HepG2 (cell line): ENCODE results near the gene TLCD5. TPM values are rescaled to one million over a fixed set of nuclear protein-coding genes. Genes with fewer than 3 reads are reported as not detected.

ENCODE experiments used
- DNMT3B ChIP-seq: conservative IDR thresholded peaks from 2 replicates; pipeline ENCODE4 v1.6.1; 2016; ENCODE audit warnings: missing biosample characterization, control low read depth
- ELF3 ChIP-seq: IDR thresholded peaks from 2 replicates; pipeline ENCODE4 v1.6.1; 2016; ENCODE audit warnings: missing genetic modification reagents, missing compliant biosample characterization
- FOXA1 ChIP-seq, 2 experiments: fragments of 450-650 bp in 1 of 2; sonication (generic) in 1 of 2; formaldehyde crosslinking in 1 of 2; IDR thresholded peaks; 2 replicates each; pipeline versions ENCODE4 v1.4.0 to v1.6.1; 2016 to 2020; ENCODE audit warnings: missing genetic modification reagents in 1 of 2
- GABPA ChIP-seq, 2 experiments: IDR thresholded peaks; 2 replicates each; pipeline ENCODE4 v1.6.1; 2011 to 2016; ENCODE audit warnings: low read depth in 2 of 2, low read length in 1 of 2, missing biosample characterization in 1 of 2, missing genetic modification characterization in 1 of 2
- GZF1 ChIP-seq: sonication (generic); formaldehyde crosslinking; IDR thresholded peaks from 2 replicates; pipeline ENCODE4 v1.5.1; 2020; ENCODE audit warnings: mild to moderate bottlenecking, missing genetic modification reagents
- MEF2D ChIP-seq: sonication (generic); formaldehyde crosslinking; IDR thresholded peaks from 2 replicates; pipeline ENCODE4 v1.5.1; 2020; ENCODE audit warnings: mild to moderate bottlenecking, missing genetic modification reagents
- NR2F6 ChIP-seq, 2 experiments: IDR thresholded peaks; 2 replicates each; pipeline ENCODE4 v1.6.1; 2016; ENCODE audit warnings: antibody characterized with exemption in 1 of 2, mild to moderate bottlenecking in 1 of 2
- SAP130 ChIP-seq: IDR thresholded peaks from 2 replicates; pipeline ENCODE4 v1.6.1; 2016; ENCODE audit warnings: low read depth
- TEAD2 ChIP-seq: sonication (generic); formaldehyde crosslinking; IDR thresholded peaks from 2 replicates; pipeline ENCODE4 v1.9.0; 2021; ENCODE audit warnings: missing genetic modification reagents
- ZFP36L1 ChIP-seq: sonication (generic); formaldehyde crosslinking; IDR thresholded peaks from 2 replicates; pipeline ENCODE4 v1.8.0; 2022; ENCODE audit warnings: mild to moderate bottlenecking, missing genetic modification reagents, moderate library complexity
- ZIK1 ChIP-seq: sonication (generic); formaldehyde crosslinking; IDR thresholded peaks from 2 replicates; pipeline ENCODE4 v1.5.0; 2020; ENCODE audit warnings: mild to moderate bottlenecking, low read depth, missing genetic modification reagents, borderline replicate concordance
- ZNF343 ChIP-seq: sonication (generic); formaldehyde crosslinking; IDR thresholded peaks from 2 replicates; pipeline ENCODE4 v1.4.0; 2020; ENCODE audit warnings: mild to moderate bottlenecking, missing genetic modification reagents
- ZNF350 ChIP-seq: sonication (generic); formaldehyde crosslinking; IDR thresholded peaks from 2 replicates; pipeline ENCODE4 v1.4.0; 2020; ENCODE audit warnings: mild to moderate bottlenecking, low read depth, missing genetic modification reagents, borderline replicate concordance
- polyA plus RNA-seq, 8 experiments: library from polyadenylated mRNA; depleted of rRNA in 3 of 8; stranded (reverse) in 7 of 8; unstranded in 1 of 8; fragments of >200 nt; fragmentation: Illumina TruSeq in 4 of 8; extraction: Trizol in 4 of 8; gene quantifications; 2 replicates each; pipeline versions ENCODE4 v1.2.1 to v1.2.3, GENCODE V29; 2011 to 2016; ENCODE audit warnings: low read depth in 4 of 8, missing spikeins in 1 of 8, mixed read lengths in 1 of 8; ENCODE audit not compliant: insufficient read depth in 1 of 8
- total RNA-seq, 5 experiments: library from RNA; depleted of rRNA; stranded (reverse); fragments of >200 nt; fragmentation: Illumina TruSeq; extraction: Trizol; gene quantifications; 2 replicates each; pipeline ENCODE4 v1.2.3, GENCODE V29; 2016; ENCODE audit warnings: low read depth in 1 of 5
- TF ChIP-seq, protein P1 (sequence below), 2 experiments: fragments of 450-650 bp in 1 of 2; sonication (generic) in 1 of 2; formaldehyde crosslinking; IDR thresholded peaks; 2 replicates each; pipeline versions ENCODE4 v1.5.0 to v1.8.0; 2020 to 2022; ENCODE audit warnings: mild to moderate bottlenecking in 1 of 2, missing genetic modification reagents in 1 of 2
- TF ChIP-seq, protein P2 (sequence below): sonication (generic); formaldehyde crosslinking; IDR thresholded peaks from 2 replicates; pipeline ENCODE4 v1.8.0; 2022; ENCODE audit warnings: missing genetic modification reagents, mild to moderate bottlenecking, moderate library complexity, borderline replicate concordance
- TF ChIP-seq, protein P3 (sequence below): sonication (generic); formaldehyde crosslinking; IDR thresholded peaks from 2 replicates; pipeline ENCODE4 v1.5.1; 2020; ENCODE audit warnings: mild to moderate bottlenecking, missing genetic modification reagents
- TF ChIP-seq, protein P4 (sequence below): sonication (generic); formaldehyde crosslinking; IDR thresholded peaks from 2 replicates; pipeline ENCODE4 v1.8.0; 2022; ENCODE audit warnings: mild to moderate bottlenecking, missing genetic modification reagents, moderate library complexity
- TF ChIP-seq, protein P5 (sequence below): sonication (generic); formaldehyde crosslinking; IDR thresholded peaks from 2 replicates; pipeline ENCODE4 v1.9.0; 2021; ENCODE audit warnings: missing genetic modification reagents, borderline replicate concordance

TLCD5 gene
- total and polyA plus RNA-seq, 2 of the 13 experiments (the other 11 are each of a cell fraction or from before 2014, with no cell fraction given), result 6.1 to 7.6 TPM

DNA sequence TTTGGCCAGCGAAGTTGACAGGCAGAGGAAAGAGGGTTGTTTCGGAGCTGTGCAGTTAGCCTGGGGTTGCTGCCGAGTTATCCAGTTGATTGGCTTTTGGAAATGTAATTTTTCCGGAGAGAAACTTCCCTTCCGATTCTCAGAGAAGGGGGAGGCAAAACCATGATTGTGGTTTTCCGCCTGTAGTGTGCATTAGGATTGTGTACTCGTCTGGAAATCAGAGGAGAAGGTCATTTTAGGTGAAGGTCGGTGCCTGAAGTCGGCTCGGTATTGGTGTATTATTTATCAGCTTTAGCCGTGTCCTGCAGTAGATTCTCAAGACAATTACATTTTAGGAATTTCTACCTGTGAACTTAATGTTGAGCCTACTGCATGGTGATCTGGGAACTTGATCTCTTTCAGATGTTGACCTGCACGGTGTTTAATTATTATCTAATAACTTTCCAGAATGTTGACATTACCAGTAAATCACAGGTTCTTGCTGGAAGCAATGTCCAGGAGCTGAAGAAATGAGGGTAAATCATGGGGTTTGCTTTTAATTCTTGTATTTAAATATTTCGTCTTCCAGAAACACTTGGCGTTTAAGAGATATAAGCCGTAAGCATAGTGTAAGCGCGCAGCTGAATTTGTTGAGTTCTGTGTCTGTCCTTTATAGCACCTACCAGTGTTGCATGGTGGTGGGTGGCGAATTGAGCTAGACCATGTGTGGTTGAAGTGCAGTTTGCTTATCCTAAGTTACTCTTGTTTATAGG, 12.4 kb downstream of the TLCD5 start (continued):
- TF ChIP-seq TEAD2 (no peak), ZNF350 (CRISPR knock-in tag) (0 out of 2 replicates have a peak, but pooled peaks have one; percentile 37), NR2F6 (IDR thresholded peaks at IDR 0.05) (peak; percentile 52), NR2F6 (CRISPR knock-in tag; IDR thresholded peaks at IDR 0.05) (no peak), FOXA1 (IDR thresholded peaks at IDR 0.05) (no peak), FOXA1 (CRISPR knock-in tag; IDR thresholded peaks at IDR 0.05) (peak; percentile 1; the same call in 1 of the 2 replicates), ZFP36L1 (CRISPR knock-in tag) (no peak), GABPA (IDR thresholded peaks at IDR 0.05; ENCODE audit: low read depth, low read length) (no peak), GABPA (CRISPR knock-in tag; IDR thresholded peaks at IDR 0.05; ENCODE audit: low read depth) (peak; percentile 35; the same call in 1 of the 2 replicates), ZNF343 (CRISPR knock-in tag) (no peak), SAP130 (CRISPR knock-in tag) (peak; percentile 32), ELF3 (peak; percentile 23; the same call in 1 of the 2 replicates), ZIK1 (CRISPR knock-in tag) (no peak), DNMT3B (CRISPR knock-in tag) (0 out of 2 replicates have a peak, but pooled peaks have one; percentile 21), GZF1 (CRISPR knock-in tag) (peak; percentile 98), MEF2D (0 out of 2 replicates have a peak, but pooled peaks have one; percentile 37)
- TF ChIP-seq, protein P1, sequence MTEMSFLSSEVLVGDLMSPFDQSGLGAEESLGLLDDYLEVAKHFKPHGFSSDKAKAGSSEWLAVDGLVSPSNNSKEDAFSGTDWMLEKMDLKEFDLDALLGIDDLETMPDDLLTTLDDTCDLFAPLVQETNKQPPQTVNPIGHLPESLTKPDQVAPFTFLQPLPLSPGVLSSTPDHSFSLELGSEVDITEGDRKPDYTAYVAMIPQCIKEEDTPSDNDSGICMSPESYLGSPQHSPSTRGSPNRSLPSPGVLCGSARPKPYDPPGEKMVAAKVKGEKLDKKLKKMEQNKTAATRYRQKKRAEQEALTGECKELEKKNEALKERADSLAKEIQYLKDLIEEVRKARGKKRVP (CRISPR knock-in tag; IDR thresholded peaks at IDR 0.05), result peak in 1 of 2 experiments; percentile 12; a peak in 1 of 4 replicates
- TF ChIP-seq, protein P2, sequence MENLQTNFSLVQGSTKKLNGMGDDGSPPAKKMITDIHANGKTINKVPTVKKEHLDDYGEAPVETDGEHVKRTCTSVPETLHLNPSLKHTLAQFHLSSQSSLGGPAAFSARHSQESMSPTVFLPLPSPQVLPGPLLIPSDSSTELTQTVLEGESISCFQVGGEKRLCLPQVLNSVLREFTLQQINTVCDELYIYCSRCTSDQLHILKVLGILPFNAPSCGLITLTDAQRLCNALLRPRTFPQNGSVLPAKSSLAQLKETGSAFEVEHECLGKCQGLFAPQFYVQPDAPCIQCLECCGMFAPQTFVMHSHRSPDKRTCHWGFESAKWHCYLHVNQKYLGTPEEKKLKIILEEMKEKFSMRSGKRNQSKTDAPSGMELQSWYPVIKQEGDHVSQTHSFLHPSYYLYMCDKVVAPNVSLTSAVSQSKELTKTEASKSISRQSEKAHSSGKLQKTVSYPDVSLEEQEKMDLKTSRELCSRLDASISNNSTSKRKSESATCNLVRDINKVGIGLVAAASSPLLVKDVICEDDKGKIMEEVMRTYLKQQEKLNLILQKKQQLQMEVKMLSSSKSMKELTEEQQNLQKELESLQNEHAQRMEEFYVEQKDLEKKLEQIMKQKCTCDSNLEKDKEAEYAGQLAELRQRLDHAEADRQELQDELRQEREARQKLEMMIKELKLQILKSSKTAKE (CRISPR knock-in tag), result 0 out of 2 replicates have a peak, but pooled peaks have one; percentile 11
- TF ChIP-seq, protein P3, sequence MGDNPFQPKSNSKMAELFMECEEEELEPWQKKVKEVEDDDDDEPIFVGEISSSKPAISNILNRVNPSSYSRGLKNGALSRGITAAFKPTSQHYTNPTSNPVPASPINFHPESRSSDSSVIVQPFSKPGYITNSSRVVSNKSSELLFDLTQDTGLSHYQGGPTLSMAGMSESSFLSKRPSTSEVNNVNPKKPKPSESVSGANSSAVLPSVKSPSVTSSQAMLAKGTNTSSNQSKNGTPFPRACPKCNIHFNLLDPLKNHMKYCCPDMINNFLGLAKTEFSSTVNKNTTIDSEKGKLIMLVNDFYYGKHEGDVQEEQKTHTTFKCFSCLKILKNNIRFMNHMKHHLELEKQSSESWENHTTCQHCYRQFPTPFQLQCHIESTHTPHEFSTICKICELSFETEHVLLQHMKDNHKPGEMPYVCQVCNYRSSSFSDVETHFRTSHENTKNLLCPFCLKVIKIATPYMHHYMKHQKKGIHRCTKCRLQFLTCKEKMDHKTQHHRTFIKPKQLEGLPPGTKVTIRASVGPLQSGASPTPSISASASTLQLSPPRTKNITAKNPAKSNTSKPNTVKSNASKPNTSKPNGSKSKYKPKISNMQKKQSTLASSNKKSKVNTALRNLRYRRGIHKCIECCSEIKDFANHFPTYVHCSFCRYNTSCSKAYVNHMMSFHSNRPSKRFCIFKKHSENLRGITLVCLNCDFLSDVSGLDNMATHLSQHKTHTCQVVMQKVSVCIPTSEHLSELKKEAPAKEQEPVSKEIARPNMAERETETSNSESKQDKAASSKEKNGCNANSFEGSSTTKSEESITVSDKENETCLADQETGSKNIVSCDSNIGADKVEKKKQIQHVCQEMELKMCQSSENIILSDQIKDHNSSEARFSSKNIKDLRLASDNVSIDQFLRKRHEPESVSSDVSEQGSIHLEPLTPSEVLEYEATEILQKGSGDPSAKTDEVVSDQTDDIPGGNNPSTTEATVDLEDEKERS (CRISPR knock-in tag), result 0 out of 2 replicates have a peak, but pooled peaks have one; percentile 46
- TF ChIP-seq, protein P4, sequence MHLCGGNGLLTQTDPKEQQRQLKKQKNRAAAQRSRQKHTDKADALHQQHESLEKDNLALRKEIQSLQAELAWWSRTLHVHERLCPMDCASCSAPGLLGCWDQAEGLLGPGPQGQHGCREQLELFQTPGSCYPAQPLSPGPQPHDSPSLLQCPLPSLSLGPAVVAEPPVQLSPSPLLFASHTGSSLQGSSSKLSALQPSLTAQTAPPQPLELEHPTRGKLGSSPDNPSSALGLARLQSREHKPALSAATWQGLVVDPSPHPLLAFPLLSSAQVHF (CRISPR knock-in tag), result no peak
- TF ChIP-seq, protein P5, sequence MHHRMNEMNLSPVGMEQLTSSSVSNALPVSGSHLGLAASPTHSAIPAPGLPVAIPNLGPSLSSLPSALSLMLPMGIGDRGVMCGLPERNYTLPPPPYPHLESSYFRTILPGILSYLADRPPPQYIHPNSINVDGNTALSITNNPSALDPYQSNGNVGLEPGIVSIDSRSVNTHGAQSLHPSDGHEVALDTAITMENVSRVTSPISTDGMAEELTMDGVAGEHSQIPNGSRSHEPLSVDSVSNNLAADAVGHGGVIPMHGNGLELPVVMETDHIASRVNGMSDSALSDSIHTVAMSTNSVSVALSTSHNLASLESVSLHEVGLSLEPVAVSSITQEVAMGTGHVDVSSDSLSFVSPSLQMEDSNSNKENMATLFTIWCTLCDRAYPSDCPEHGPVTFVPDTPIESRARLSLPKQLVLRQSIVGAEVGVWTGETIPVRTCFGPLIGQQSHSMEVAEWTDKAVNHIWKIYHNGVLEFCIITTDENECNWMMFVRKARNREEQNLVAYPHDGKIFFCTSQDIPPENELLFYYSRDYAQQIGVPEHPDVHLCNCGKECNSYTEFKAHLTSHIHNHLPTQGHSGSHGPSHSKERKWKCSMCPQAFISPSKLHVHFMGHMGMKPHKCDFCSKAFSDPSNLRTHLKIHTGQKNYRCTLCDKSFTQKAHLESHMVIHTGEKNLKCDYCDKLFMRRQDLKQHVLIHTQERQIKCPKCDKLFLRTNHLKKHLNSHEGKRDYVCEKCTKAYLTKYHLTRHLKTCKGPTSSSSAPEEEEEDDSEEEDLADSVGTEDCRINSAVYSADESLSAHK (CRISPR knock-in tag), result no peak
